Peyer's patch (tissue), 4 donors: ENCODE data around the gene TMEM89. TPM values are rescaled to one million over a fixed set of nuclear protein-coding genes. Genes with fewer than 3 reads are reported as not detected.
A peak's percentile ranks its signal among the peaks of the same experiment; 100 is the strongest.

Experiments
- DNase-seq, 3 donors: peaks; one replicate each; pipeline ENCODE4 v3.0.0-alpha.2; 2017 to 2019
- H3K27ac ChIP-seq, 4 donors: fragments of 200-600 bp; sonication (generic); one replicate each; pipeline ENCODE4 v1.5.1; 2016 to 2019
- H3K27me3 ChIP-seq, 2 donors: fragments of 200-600 bp; sonication (generic); one replicate each; pipeline ENCODE4 v1.5.1; 2019
- H3K36me3 ChIP-seq, 3 donors: fragments of 200-600 bp; sonication (generic); one replicate each; pipeline ENCODE4 v1.5.1; 2016 to 2019
- H3K4me1 ChIP-seq, 4 donors: fragments of 200-600 bp; sonication (generic); one replicate each; pipeline ENCODE4 v1.5.1; 2016 to 2019
- H3K4me3 ChIP-seq, 4 donors: fragments of 200-600 bp; sonication (generic); 1 replicate in 3 of 4; 2 replicates in 1 of 4; pipeline ENCODE4 v1.5.1; 2016 to 2019; ENCODE audit warnings: mild to moderate bottlenecking in 1 of 4
- H3K9me3 ChIP-seq, 4 donors: fragments of 200-600 bp; sonication (generic); one replicate each; pipeline ENCODE4 v1.5.1; 2016 to 2019; ENCODE audit warnings: mild to moderate bottlenecking in 1 of 4
- CTCF ChIP-seq, 6 experiments: fragments of 450-650 bp in 4 of 6; fragments of 200-600 bp in 2 of 6; sonication (generic) in 1 of 6; IDR thresholded peaks; one replicate each; pipeline ENCODE4 v1.5.1; 2017 to 2019; ENCODE audit warnings: antibody characterized with exemption in 6 of 6, mild to moderate bottlenecking in 3 of 6, moderate library complexity in 1 of 6
- POLR2A ChIP-seq, 2 donors: fragments of 450-650 bp; IDR thresholded peaks; one replicate each; pipeline ENCODE4 v1.5.1; 2017; ENCODE audit warnings: antibody characterized with exemption in 2 of 2, mild to moderate bottlenecking in 2 of 2, moderate library complexity in 2 of 2
- total RNA-seq, 4 donors: library from RNA; depleted of rRNA; stranded (reverse); fragments of >200 nt; gene quantifications; one replicate each; pipeline ENCODE4 v1.1.0, GENCODE V29; 2016

The TMEM89 gene
- total RNA-seq, 4 donors from 2014 or later = not detected

GRCh38 chr3:48619541-48620524, 1.7 kb downstream of the TMEM89 start:
- Histone ChIP-seq H3K27ac (peak overlapping the region in 2 of 4 donors; percentile 0 to 74), H3K4me3 (no peak overlapping the region), H3K36me3 (peaks cover 0 to under 1% (median 0%) of the 10 kb centered on the region in 3 donors), H3K9me3 (peaks cover 0 to 11% (median 5%) of the 10 kb centered on the region in 4 donors), H3K4me1 (no peaks in the 10 kb centered on the region), H3K27me3 (no peaks in the 10 kb centered on the region)
- no peak for TF ChIP-seq POLR2A (IDR thresholded peaks at IDR 0.05)
- no peak for TF ChIP-seq CTCF (IDR thresholded peaks at IDR 0.05)
- no peak for DNase-seq

GRCh38 chr3:48617559-48617958, 4.0 kb downstream of the TMEM89 start:
- Histone ChIP-seq H3K4me3 (no peak overlapping the region), H3K27ac (peak overlapping the region in 2 of 4 donors; percentile 74 to 76), H3K9me3 (peaks cover 0 to 11% (median 5%) of the 10 kb centered on the region in 4 donors), H3K27me3 (no peaks in the 10 kb centered on the region), H3K4me1 (no peaks in the 10 kb centered on the region), H3K36me3 (no peaks in the 10 kb centered on the region)
- DNase-seq = no peak
- TF ChIP-seq CTCF (IDR thresholded peaks at IDR 0.05) (no peak), POLR2A (IDR thresholded peaks at IDR 0.05) (no peak)

- no peak overlapping the region for H3K4me3 ChIP-seq
- peaks cover 0 to 11% (median 5%) of the 10 kb centered on the region in 4 donors for H3K9me3 ChIP-seq
- no peaks in the 10 kb centered on the region for H3K36me3 ChIP-seq
- H3K27ac ChIP-seq = no peak overlapping the region
- H3K4me1 ChIP-seq = no peaks in the 10 kb centered on the region
- H3K27me3 ChIP-seq = no peaks in the 10 kb centered on the region
- DNase-seq = no peak
- TF ChIP-seq CTCF (IDR thresholded peaks at IDR 0.05) = no peak
- no peak for TF ChIP-seq POLR2A (IDR thresholded peaks at IDR 0.05)
These were observed 7.5 kb downstream of the TMEM89 start for GRCh38 chr3:48614044-48614443.

- TF ChIP-seq CTCF (IDR thresholded peaks at IDR 0.05) (no peak), POLR2A (IDR thresholded peaks at IDR 0.05) (no peak)
- peaks cover 0 to 4% (median 0%) of the 10 kb centered on the region in 3 donors for H3K36me3 ChIP-seq
- H3K27ac ChIP-seq = no peak overlapping the region
- H3K4me3 ChIP-seq = no peak overlapping the region
- peaks cover 0 to 8% (median under 1%) of the 10 kb centered on the region in 4 donors for H3K9me3 ChIP-seq
- no peaks in the 10 kb centered on the region for H3K27me3 ChIP-seq
- DNase-seq = no peak
- peaks cover 0 to 10% (median 0%) of the 10 kb centered on the region in 4 donors for H3K4me1 ChIP-seq
These were observed 9.3 kb downstream of the TMEM89 start for GRCh38 chr3:48612309-48612708.

GRCh38 chr3:48609088-48610005, 12.2 kb downstream of the TMEM89 start, which contains the start of gene UQCRC1:
Gene UQCRC1 (minus strand): TSS chr3:48609646. CDS start chr3:48609620, 26 bp downstream.
- H3K4me1 ChIP-seq = peaks cover 0 to 10% (median 0%) of the 10 kb centered on the region in 4 donors
- no peaks in the 10 kb centered on the region for H3K27me3 ChIP-seq
- peaks cover 0 to 34% (median 0%) of the 10 kb centered on the region in 3 donors for H3K36me3 ChIP-seq
- H3K4me3 ChIP-seq = peak within 1 kb of the TSS; percentile 82 to 100 (median 86)
- no peaks in the 10 kb centered on the region for H3K9me3 ChIP-seq
- DNase-seq = peak; percentile 85 to 95 (median 93)
- peak within 1 kb of the TSS; percentile 78 to 96 (median 88) for H3K27ac ChIP-seq
- TF ChIP-seq CTCF (IDR thresholded peaks at IDR 0.05) = peak; percentile 50 to 97 (median 90)
- peak; percentile 82 to 93 for TF ChIP-seq POLR2A (IDR thresholded peaks at IDR 0.05)
